Ishikawa (cell line): Measurements from ENCODE around the gene GRHL1.

ENCODE experiments used
- CEBPB ChIP-seq: IDR thresholded peaks from 2 replicates; pipeline ENCODE4 v1.6.1; 2012
- CREB1 ChIP-seq: IDR thresholded peaks from 2 replicates; pipeline ENCODE4 v1.6.1; 2012; ENCODE audit warnings: low read depth
- EGR1 ChIP-seq: IDR thresholded peaks from 2 replicates; pipeline ENCODE4 v1.6.1; 2012
- EP300 ChIP-seq: IDR thresholded peaks from 2 replicates; pipeline ENCODE4 v1.6.1; 2012; ENCODE audit warnings: borderline replicate concordance
- FOXM1 ChIP-seq: IDR thresholded peaks from 2 replicates; pipeline ENCODE4 v1.6.1; 2012; ENCODE audit warnings: low read depth, borderline replicate concordance
- NFIC ChIP-seq: IDR thresholded peaks from 2 replicates; pipeline ENCODE4 v1.6.1; 2012
- RAD21 ChIP-seq: IDR thresholded peaks from 2 replicates; pipeline ENCODE4 v1.6.1; 2012; ENCODE audit warnings: low read depth
- TAF1 ChIP-seq: IDR thresholded peaks from 2 replicates; pipeline ENCODE4 v1.6.1; 2012; ENCODE audit warnings: low read depth, mild to moderate bottlenecking
- TCF12 ChIP-seq: IDR thresholded peaks from 2 replicates; pipeline ENCODE4 v1.6.1; 2012; ENCODE audit warnings: low read depth
- TEAD4 ChIP-seq: IDR thresholded peaks from 2 replicates; pipeline ENCODE4 v1.6.1; 2012
- YY1 ChIP-seq: IDR thresholded peaks from 2 replicates; pipeline ENCODE4 v1.6.1; 2012; ENCODE audit warnings: low read depth
- ZBTB7A ChIP-seq: IDR thresholded peaks from 2 replicates; pipeline ENCODE4 v1.6.1; 2012; ENCODE audit warnings: low read depth
- TF ChIP-seq, protein P1 (sequence below): IDR thresholded peaks from 2 replicates; pipeline ENCODE4 v1.6.1; 2012; ENCODE audit warnings: low read depth, mild to moderate bottlenecking
- TF ChIP-seq, protein P2 (sequence below): IDR thresholded peaks from 2 replicates; pipeline ENCODE4 v1.6.1; 2012
- TF ChIP-seq, protein P3 (sequence below): IDR thresholded peaks from 2 replicates; pipeline ENCODE4 v1.6.1; 2012

Gene GRHL1

DNA sequence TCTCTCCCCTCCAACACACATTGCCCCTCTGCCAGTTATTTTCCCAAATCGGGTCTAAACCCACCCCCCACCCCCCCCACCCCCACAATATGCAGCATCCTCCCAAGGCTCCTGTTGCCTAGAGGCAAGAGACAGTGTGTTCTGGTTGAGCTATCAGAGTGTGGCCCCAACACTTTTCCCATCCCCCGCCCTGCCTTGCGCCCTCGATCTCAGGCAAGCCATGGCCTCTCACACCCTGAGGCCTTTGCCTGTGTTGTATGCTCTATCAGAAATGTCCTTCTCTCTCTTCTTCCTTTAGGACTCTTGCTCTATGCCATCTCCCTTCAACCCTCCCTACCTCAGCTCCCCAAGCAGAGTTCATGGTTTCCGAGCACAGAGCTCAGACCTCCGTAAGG is 9.5 kb upstream of the GRHL1 start:
- TF ChIP-seq RAD21 (no peak), EP300 (no peak), ZBTB7A (no peak), TCF12 (no peak), CEBPB (no peak), CREB1 (no peak), NFIC (no peak), TEAD4 (no peak), EGR1 (no peak)
- TF ChIP-seq, protein P1, sequence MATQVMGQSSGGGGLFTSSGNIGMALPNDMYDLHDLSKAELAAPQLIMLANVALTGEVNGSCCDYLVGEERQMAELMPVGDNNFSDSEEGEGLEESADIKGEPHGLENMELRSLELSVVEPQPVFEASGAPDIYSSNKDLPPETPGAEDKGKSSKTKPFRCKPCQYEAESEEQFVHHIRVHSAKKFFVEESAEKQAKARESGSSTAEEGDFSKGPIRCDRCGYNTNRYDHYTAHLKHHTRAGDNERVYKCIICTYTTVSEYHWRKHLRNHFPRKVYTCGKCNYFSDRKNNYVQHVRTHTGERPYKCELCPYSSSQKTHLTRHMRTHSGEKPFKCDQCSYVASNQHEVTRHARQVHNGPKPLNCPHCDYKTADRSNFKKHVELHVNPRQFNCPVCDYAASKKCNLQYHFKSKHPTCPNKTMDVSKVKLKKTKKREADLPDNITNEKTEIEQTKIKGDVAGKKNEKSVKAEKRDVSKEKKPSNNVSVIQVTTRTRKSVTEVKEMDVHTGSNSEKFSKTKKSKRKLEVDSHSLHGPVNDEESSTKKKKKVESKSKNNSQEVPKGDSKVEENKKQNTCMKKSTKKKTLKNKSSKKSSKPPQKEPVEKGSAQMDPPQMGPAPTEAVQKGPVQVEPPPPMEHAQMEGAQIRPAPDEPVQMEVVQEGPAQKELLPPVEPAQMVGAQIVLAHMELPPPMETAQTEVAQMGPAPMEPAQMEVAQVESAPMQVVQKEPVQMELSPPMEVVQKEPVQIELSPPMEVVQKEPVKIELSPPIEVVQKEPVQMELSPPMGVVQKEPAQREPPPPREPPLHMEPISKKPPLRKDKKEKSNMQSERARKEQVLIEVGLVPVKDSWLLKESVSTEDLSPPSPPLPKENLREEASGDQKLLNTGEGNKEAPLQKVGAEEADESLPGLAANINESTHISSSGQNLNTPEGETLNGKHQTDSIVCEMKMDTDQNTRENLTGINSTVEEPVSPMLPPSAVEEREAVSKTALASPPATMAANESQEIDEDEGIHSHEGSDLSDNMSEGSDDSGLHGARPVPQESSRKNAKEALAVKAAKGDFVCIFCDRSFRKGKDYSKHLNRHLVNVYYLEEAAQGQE, result no peak

DNA sequence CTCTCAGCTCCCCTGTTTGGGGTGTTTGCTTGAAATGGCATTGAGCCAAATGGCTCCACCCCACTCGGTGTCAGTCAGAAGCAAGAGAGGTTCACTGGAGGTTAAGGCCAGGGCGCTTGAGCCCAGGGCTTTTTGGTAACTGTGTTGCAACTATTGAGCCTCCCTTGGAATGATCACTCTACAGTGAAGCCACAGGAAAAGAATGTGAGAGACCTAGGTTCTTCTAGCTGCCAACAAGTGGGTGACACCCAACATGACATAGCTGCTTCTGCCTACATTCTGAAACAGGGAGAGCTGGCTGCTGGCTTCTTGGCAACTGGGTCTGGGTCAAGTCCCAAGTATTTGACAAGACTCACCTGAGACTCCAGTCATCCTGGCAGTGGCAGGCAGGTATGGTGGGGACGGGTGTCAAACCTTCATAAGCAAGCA is 7.1 kb upstream of the GRHL1 start:
- TF ChIP-seq, protein P2, sequence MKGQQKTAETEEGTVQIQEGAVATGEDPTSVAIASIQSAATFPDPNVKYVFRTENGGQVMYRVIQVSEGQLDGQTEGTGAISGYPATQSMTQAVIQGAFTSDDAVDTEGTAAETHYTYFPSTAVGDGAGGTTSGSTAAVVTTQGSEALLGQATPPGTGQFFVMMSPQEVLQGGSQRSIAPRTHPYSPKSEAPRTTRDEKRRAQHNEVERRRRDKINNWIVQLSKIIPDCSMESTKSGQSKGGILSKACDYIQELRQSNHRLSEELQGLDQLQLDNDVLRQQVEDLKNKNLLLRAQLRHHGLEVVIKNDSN, result no peak
- TF ChIP-seq RAD21, result no peak
- TF ChIP-seq FOXM1, result no peak
- no peak for TF ChIP-seq EP300
- no peak for TF ChIP-seq ZBTB7A
- no peak for TF ChIP-seq NFIC
- TF ChIP-seq, protein P1, result no peak
- no peak for TF ChIP-seq TEAD4
- no peak for TF ChIP-seq TCF12
- TF ChIP-seq EGR1, result no peak
- TF ChIP-seq YY1, result no peak

DNA sequence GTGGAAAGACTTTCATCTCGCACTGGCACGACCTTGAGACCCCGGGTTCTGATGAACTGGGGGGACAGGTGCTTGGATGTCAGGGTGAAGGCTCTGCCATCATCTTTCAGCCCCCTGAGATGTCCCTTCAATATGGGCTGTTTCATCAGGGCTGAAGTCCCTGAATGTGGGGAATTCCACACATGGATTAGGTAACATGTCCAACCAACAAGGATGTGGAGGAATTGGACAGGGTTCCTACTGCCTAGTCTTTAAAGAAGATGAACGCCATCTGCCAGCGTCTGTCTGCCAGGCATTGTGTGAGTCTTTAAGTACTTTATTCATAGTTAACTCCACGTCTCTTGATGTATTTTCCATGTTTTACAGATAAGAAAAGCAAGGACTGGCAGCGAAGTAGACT is 5.9 kb upstream of the GRHL1 start:
- TF ChIP-seq, protein P3, sequence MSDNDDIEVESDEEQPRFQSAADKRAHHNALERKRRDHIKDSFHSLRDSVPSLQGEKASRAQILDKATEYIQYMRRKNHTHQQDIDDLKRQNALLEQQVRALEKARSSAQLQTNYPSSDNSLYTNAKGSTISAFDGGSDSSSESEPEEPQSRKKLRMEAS, result no peak
- TF ChIP-seq TCF12 (no peak), YY1 (no peak), EP300 (no peak), RAD21 (no peak), CREB1 (no peak), FOXM1 (no peak), EGR1 (no peak), TAF1 (no peak), ZBTB7A (no peak), CEBPB (no peak), NFIC (no peak)
- TF ChIP-seq, protein P1, result no peak
- TF ChIP-seq, protein P2, result no peak

DNA sequence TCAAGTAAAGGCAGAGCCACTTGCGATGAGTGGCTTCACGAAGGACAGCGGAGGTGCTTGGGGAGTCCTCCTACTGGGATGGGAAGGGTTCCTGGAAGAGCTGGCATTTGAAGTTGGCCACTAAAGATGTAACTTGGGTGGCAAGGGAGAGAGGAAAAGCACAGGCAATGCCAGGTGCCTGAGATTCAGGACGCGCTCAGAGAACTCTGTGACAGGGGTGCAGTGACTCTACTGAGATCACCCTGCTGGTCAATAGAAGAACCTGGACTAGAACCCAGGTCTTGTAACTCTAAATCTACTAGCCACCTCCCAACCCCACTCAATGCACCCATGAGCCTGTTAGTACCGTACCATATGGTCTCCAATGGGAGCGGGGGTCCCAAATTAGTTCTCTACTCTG is 5.4 kb upstream of the GRHL1 start:
- no peak for TF ChIP-seq NFIC

DNA sequence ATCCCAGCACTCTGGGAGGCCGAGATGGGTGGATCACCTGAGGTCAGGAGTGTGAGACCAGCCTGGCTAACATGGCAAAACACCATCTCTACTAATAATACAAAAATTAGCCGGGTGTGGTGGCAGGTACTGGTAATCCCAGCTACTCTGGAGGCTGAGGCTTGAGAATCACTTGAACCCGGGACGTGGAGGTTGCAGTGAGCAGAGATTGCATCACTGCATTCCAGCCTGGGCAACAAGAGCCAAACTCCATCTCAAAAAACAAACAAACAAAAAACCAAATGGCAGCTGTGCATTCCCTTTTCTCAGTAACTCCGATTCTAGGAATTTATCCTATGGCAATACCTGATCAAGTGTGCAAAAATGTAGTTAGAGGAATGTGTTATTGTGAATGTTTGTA is 4.7 kb upstream of the GRHL1 start:
- TF ChIP-seq NFIC (no peak), TEAD4 (no peak), CREB1 (no peak), TAF1 (no peak), RAD21 (no peak), ZBTB7A (no peak), FOXM1 (no peak), TCF12 (no peak), EP300 (no peak)
- TF ChIP-seq, protein P1, result no peak
- TF ChIP-seq, protein P2, result no peak
